Stimulated activated naive CD8-positive, alpha-beta T cell treated with anti-CD3 and anti-CD28 coated beads, Interleukin-15, Interleukin-2, amounts not matched to agents 100 ng/mL and 50 ng/mL, for 24 hours (primary cell): ENCODE data around the gene DHRS3.

Experiments used
- H3K27ac Mint-ChIP-seq: one replicate; pipeline ENCODE4 v1.8.0; 2021; ENCODE audit warnings: mild to moderate bottlenecking, mixed read lengths
- H3K27me3 Mint-ChIP-seq: one replicate; pipeline ENCODE4 v1.8.0; 2021; ENCODE audit warnings: mixed read lengths
- H3K36me3 Mint-ChIP-seq: one replicate; pipeline ENCODE4 v1.8.0; 2021; ENCODE audit warnings: low read depth, mixed read lengths
- H3K4me1 Mint-ChIP-seq: one replicate; pipeline ENCODE4 v1.8.0; 2021; ENCODE audit warnings: low read depth, mixed read lengths
- H3K4me3 Mint-ChIP-seq: one replicate; pipeline ENCODE4 v1.8.0; 2021; ENCODE audit warnings: mild to moderate bottlenecking, mixed read lengths
- H3K9me3 Mint-ChIP-seq: one replicate; pipeline ENCODE4 v1.8.0; 2021; ENCODE audit warnings: mixed read lengths

The DHRS3 gene

DNA sequence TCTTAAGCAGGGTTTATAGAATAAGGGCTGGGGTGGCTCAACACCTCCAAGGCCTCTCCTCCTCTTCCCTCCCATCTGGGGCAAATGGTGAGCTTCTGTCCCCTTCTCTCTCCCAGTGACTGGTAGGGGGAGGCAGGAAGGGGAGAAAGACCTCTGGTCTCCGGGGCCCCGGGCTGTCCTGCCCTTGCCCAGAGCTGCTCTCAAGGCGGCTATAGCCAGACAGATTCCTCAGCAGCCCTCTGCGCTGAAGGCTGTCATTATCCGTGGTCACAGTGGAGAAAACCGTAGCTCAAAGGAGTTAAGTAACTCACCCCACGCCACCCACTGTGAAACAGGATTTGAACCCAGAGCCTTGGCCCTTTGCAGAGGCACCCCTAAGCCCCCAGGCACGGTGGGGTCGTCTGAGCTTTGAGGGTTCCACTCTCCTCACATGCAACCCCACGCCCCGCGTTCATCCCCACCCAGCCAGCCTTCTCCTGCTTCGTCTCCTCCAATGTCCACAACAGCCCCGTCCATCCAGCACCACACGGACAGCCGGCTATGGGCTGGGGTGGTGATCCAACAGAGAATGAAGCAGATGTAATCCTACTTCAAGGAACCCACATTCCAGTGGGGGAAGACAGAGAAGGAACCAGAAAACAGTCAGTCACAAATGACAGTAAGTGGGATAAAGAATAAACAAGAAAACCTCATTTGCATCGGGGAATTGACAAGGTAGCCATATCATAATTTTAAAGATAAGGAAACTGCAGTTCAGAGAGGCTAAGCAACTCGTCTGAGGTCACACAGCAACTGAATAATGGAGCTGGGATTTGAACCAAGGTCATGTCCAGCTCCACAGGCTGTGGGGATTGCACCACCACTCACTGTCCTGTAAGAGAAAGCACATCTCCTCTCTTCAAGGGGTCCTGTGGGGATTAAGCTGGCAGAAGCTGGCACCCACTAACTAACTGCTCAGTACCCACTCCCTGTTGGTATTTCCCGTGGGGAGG lies 31.8 kb downstream of the DHRS3 start:
- H3K9me3 Mint-ChIP-seq = no peaks in the 10 kb centered on the region
- H3K27me3 Mint-ChIP-seq = no peaks in the 10 kb centered on the region
- no peak overlapping the region for H3K27ac Mint-ChIP-seq
- no peak overlapping the region for H3K4me3 Mint-ChIP-seq
- H3K4me1 Mint-ChIP-seq = peaks cover 12% of the 10 kb centered on the region
- peaks cover 37% of the 10 kb centered on the region for H3K36me3 Mint-ChIP-seq

DNA sequence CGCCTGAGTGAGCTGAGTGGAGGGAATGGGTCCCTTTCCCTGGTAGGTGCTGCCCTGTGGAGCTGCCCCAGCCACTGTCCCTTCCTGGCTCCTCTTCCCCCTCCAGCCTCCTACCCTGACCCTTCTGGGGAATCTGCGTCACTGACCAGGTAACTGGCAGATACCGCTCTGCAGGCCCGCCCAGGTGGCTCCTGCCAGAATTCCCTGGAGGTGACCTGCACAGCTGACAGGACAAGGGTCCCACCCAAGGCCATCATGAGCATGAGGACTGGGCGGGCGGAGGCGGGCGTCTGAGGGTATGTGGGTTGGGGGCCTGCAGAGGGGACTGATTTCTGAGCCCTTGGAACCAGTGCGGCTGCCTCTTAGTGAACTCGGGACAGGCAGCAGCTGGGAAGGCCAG lies 32.5 kb downstream of the DHRS3 start:
- peaks cover 31% of the 10 kb centered on the region for H3K36me3 Mint-ChIP-seq
- no peaks in the 10 kb centered on the region for H3K27me3 Mint-ChIP-seq
- H3K9me3 Mint-ChIP-seq = no peaks in the 10 kb centered on the region
- peaks cover 12% of the 10 kb centered on the region for H3K4me1 Mint-ChIP-seq
- H3K27ac Mint-ChIP-seq = no peak overlapping the region
- no peak overlapping the region for H3K4me3 Mint-ChIP-seq

DNA sequence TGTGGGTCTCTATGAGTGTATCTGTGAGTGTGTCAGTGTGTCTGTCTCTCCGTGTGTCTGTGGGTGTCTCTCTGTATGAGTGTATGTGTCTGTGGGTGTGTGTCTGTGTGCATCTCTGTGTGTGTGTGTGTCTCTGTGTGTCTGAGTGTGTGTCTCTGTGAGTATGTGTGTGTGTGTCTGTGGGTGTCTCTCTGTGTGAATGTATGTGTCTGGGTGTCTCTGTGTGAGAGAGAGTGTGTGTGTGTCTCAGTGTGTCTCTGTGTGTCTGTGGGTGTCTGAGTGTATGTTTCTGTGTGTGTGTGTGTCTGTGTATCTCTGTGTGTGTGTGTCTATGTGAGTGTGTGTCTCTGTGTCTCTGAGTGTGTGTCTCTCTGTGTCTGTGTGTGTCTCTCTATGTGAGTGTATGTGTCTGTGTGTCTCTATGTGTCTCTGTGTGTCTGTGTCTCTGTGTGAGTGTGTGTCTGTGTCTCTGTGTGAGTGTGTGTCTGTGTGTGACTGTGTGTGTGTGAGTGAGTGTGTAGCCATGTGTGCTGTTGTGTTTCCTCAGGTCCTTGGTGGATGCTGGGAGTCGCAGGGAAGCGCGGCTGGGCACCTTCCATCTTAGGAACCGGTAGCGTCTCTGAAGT lies 33.0 kb downstream of the DHRS3 start:
- Mint-ChIP-seq H3K4me1 (peaks cover 12% of the 10 kb centered on the region), H3K9me3 (no peaks in the 10 kb centered on the region), H3K4me3 (no peak overlapping the region), H3K27me3 (no peaks in the 10 kb centered on the region), H3K27ac (no peak overlapping the region), H3K36me3 (peaks cover 35% of the 10 kb centered on the region)

DNA sequence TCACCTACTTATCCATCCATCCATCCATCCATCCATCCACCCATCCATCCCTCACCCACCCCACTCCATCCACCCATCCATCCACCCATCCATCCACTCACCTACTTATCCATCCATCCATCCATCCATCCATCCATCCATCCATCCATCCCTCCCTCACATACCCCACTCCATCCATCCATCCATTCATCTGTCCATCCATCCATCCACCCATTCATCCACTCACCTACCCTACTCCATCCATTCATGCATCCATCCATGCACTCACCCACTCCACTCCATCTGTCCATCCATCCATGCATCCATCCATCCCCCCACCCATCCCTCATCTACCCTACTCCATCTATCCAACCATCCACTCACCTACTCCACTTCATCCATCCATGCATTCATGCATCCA lies 34.5 kb downstream of the DHRS3 start:
- Mint-ChIP-seq H3K4me1 (peaks cover 9% of the 10 kb centered on the region), H3K27me3 (no peaks in the 10 kb centered on the region), H3K27ac (no peak overlapping the region), H3K9me3 (no peaks in the 10 kb centered on the region), H3K36me3 (peaks cover 42% of the 10 kb centered on the region), H3K4me3 (no peak overlapping the region)

DNA sequence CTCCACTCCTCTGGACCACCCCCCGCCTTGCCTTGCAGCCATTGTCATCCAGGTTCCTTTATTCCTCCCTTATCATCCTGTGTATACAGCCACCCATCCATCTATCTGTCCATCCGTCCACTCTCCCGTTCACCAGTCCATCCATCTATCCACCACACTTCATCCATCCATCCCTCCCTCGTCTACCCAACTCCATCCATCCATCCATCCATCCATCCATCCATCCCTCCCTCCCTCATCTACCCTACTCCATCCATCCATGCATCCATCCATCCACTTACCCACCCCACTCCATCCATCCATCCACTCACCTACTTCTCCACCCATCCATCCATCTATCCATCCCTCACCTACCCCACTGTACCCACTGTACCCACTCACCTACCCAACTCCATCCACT lies 35.4 kb downstream of the DHRS3 start:
- H3K4me3 Mint-ChIP-seq = no peak overlapping the region
- H3K27ac Mint-ChIP-seq = no peak overlapping the region
- peaks cover 42% of the 10 kb centered on the region for H3K36me3 Mint-ChIP-seq
- H3K4me1 Mint-ChIP-seq = peaks cover under 1% of the 10 kb centered on the region
- no peaks in the 10 kb centered on the region for H3K27me3 Mint-ChIP-seq
- no peaks in the 10 kb centered on the region for H3K9me3 Mint-ChIP-seq

DNA sequence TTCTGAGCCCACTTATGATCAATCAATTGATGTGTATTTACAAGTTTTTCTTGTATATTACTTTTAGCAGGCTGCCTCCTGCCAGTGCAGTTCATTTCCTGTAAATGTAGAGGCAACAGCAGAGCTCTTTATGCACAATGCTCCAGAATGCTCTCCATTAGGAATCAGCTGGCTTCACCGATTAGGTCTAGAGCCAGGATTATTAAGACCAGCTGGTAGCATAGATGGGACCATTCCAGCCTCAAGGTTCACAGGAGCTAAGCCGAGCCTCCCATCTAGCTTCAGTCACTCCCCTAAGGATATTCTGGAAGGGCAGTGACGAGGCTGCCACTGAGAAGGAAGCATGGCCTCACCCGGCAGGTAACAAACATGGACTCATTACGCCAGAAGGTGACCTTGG lies 36.8 kb downstream of the DHRS3 start:
- H3K4me3 Mint-ChIP-seq = no peak overlapping the region
- H3K36me3 Mint-ChIP-seq = peaks cover 47% of the 10 kb centered on the region
- no peaks in the 10 kb centered on the region for H3K4me1 Mint-ChIP-seq
- H3K27ac Mint-ChIP-seq = no peak overlapping the region
- H3K27me3 Mint-ChIP-seq = no peaks in the 10 kb centered on the region
- no peaks in the 10 kb centered on the region for H3K9me3 Mint-ChIP-seq

GRCh38 chr1:12580054-12580887 lies 37.7 kb downstream of the DHRS3 start:
- Mint-ChIP-seq H3K27ac (no peak overlapping the region), H3K27me3 (no peaks in the 10 kb centered on the region), H3K9me3 (no peaks in the 10 kb centered on the region), H3K4me1 (no peaks in the 10 kb centered on the region), H3K36me3 (peaks cover 47% of the 10 kb centered on the region), H3K4me3 (no peak overlapping the region)

DNA sequence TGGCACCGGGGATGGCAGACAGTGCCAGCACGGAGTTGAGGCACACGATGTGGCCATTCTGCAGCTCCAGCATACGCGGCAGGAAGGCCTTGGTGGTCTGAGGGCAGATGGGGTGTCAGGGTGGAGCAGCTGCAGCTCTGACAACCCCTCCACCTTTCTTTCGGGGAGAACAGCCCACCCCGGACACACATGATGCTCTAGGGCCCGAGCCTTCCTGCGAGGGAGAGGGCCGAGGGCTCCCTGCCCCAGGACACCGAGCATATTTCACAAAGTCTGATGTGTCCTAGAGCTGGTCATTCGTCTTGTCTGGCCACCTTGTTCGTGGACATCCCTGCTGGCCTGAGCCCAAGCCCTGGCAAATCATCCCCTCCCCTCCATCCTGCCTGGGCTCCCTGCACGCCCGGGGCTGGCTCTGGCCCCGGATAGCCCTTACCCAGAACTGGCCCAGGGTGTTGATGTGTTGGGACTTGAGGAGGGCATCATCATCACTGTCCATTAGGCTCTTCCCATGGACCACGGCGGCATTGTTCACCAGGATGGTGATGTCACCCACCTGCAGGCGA lies 39.1 kb downstream of the DHRS3 start:
- Mint-ChIP-seq H3K4me3 (no peak overlapping the region), H3K27ac (no peak overlapping the region), H3K4me1 (no peaks in the 10 kb centered on the region), H3K36me3 (peaks cover 54% of the 10 kb centered on the region), H3K9me3 (no peaks in the 10 kb centered on the region), H3K27me3 (no peaks in the 10 kb centered on the region)

DNA sequence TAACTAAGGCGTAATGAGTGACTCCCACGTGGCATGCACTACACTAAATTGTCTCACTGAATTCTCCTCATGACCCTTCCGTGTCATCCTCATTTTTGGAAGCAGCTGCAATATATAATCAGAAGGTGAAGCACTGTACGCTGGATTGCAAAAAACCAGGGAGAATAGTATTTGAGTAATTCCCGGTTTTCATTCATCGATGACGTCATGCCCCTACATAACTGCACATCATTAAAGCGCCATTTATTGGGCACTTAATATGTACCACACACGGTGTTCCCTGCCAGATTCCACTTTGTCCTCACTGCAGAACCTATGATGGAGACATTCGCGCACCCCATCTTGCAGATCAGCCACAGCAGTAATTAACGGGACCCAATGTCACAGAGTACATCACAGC lies 41.0 kb downstream of the DHRS3 start:
- Mint-ChIP-seq H3K27me3 (no peaks in the 10 kb centered on the region), H3K9me3 (no peaks in the 10 kb centered on the region), H3K27ac (peak overlapping the region; percentile 26), H3K36me3 (peaks cover 61% of the 10 kb centered on the region), H3K4me1 (peaks cover 12% of the 10 kb centered on the region), H3K4me3 (no peak overlapping the region)

DNA sequence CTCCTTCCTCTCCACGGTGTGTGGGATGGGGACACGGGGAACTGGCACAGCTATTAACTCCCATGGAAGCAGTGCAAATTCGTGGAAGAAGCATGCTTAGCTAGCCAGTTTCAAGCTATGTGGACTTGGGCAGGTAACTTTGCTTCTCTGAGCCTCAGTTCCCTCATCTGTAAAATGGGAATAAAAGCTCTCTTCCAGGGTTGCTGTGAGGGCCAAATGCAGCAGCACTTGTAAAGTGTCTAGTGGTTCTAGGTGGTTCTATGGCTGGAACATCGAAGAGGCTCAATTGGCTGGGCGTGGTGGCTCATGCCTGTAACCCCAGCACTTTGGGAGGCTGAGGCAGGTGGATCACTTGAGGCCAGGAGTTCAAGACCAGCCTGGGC lies 43.3 kb downstream of the DHRS3 start:
- peaks cover 65% of the 10 kb centered on the region for H3K36me3 Mint-ChIP-seq
- H3K4me1 Mint-ChIP-seq = peaks cover 12% of the 10 kb centered on the region
- H3K27ac Mint-ChIP-seq = no peak overlapping the region
- no peaks in the 10 kb centered on the region for H3K27me3 Mint-ChIP-seq
- no peak overlapping the region for H3K4me3 Mint-ChIP-seq
- no peaks in the 10 kb centered on the region for H3K9me3 Mint-ChIP-seq

- Mint-ChIP-seq H3K27ac (peak overlapping the region; percentile 75), H3K27me3 (no peaks in the 10 kb centered on the region), H3K9me3 (no peaks in the 10 kb centered on the region), H3K4me1 (peaks cover 12% of the 10 kb centered on the region), H3K4me3 (no peak overlapping the region), H3K36me3 (peaks cover 60% of the 10 kb centered on the region)
Observed at GRCh38 chr1:12573015-12573825, 44.8 kb downstream of the DHRS3 start.

GRCh38 chr1:12572522-12572921 lies 45.5 kb downstream of the DHRS3 start:
- Mint-ChIP-seq H3K27ac (peak overlapping the region; percentile 37), H3K36me3 (peaks cover 62% of the 10 kb centered on the region), H3K4me3 (no peak overlapping the region), H3K9me3 (no peaks in the 10 kb centered on the region), H3K27me3 (no peaks in the 10 kb centered on the region), H3K4me1 (peaks cover 12% of the 10 kb centered on the region)

- H3K4me1 Mint-ChIP-seq = peaks cover 12% of the 10 kb centered on the region
- H3K4me3 Mint-ChIP-seq = no peak overlapping the region
- H3K27ac Mint-ChIP-seq = no peak overlapping the region
- peaks cover 69% of the 10 kb centered on the region for H3K36me3 Mint-ChIP-seq
- H3K9me3 Mint-ChIP-seq = no peaks in the 10 kb centered on the region
- no peaks in the 10 kb centered on the region for H3K27me3 Mint-ChIP-seq
Observed at GRCh38 chr1:12570291-12570690, 47.7 kb downstream of the DHRS3 start.
